Stimulated activated CD4-positive, alpha-beta T cell treated with anti-CD3 and anti-CD28 coated beads, Interleukin-12 subunit alpha, Interleukin-12 subunit beta, amount 100 ng/mL, for 48 hours (primary cell): ENCODE results near the gene DUSP16.

Experiments
- DNase-seq, 3 donors: peaks; one replicate each; pipeline ENCODE4 v3.0.0-alpha.2; 2020; ENCODE audit warnings: low read depth in 2 of 3, low spot score in 1 of 3

Gene DUSP16

GRCh38 chr12:12445882-12446181 lies 116.8 kb downstream of the DUSP16 start:
- no peak for DNase-seq

- DNase-seq, result no peak
Observed at GRCh38 chr12:12445165-12445881, 117.3 kb downstream of the DUSP16 start.

GRCh38 chr12:12443431-12443878 lies 119.2 kb downstream of the DUSP16 start:
- DNase-seq, result no peak

- no peak for DNase-seq
Observed at GRCh38 chr12:12442548-12443071, 120.1 kb downstream of the DUSP16 start.

GRCh38 chr12:12441843-12442461 lies 120.7 kb downstream of the DUSP16 start:
- DNase-seq, result peak in 1 of 3 donors; percentile 16

GRCh38 chr12:12441429-12441807 lies 121.2 kb downstream of the DUSP16 start:
- DNase-seq, result no peak

GRCh38 chr12:12440784-12441428 lies 121.8 kb downstream of the DUSP16 start:
- DNase-seq, result no peak

- peak; percentile 54 to 76 (median 64) for DNase-seq
Observed at GRCh38 chr12:12439636-12440035, 123.0 kb downstream of the DUSP16 start.

- DNase-seq, result no peak
Observed at GRCh38 chr12:12436831-12437345, 125.8 kb downstream of the DUSP16 start.

GRCh38 chr12:12433203-12433731 lies 129.4 kb downstream of the DUSP16 start:
- no peak for DNase-seq

- no peak for DNase-seq
Observed at GRCh38 chr12:12432364-12432763, 130.3 kb downstream of the DUSP16 start.

GRCh38 chr12:12428961-12429657 lies 133.6 kb downstream of the DUSP16 start:
- DNase-seq, result no peak

- DNase-seq, result no peak
Observed at GRCh38 chr12:12428047-12428446, 134.6 kb downstream of the DUSP16 start.

GRCh38 chr12:12427568-12427967 lies 135.1 kb downstream of the DUSP16 start:
- no peak for DNase-seq

- no peak for DNase-seq
Observed at GRCh38 chr12:12425616-12426015, 137.0 kb downstream of the DUSP16 start.

- no peak for DNase-seq
Observed at GRCh38 chr12:12425001-12425400, 137.7 kb downstream of the DUSP16 start.
